ENCODE data around the gene CDK14. TPM values are rescaled to one million over a fixed set of nuclear protein-coding genes. Genes with fewer than 3 reads are reported as not detected.

The CDK14 gene
- total RNA-seq, 4 donors from 2014 or later: 3.3 to 61.6 (median 38.7) TPM

GRCh38 chr7:90844421-90844820 lies 248.3 kb downstream of the CDK14 start:
- no peaks in the 10 kb centered on the region for H3K9me3 ChIP-seq
- H3K36me3 ChIP-seq: no peaks in the 10 kb centered on the region
- TF ChIP-seq POLR2A (IDR thresholded peaks at IDR 0.05): no peak
- no peak for TF ChIP-seq CTCF (IDR thresholded peaks at IDR 0.05)
- H3K4me3 ChIP-seq: no peak overlapping the region
- no peak for DNase-seq
- H3K27me3 ChIP-seq: no peaks in the 10 kb centered on the region
- intact Hi-C loops (cut with DNase I; ENCODE audit: low total_unique reads): no loop called here
- H3K4me1 ChIP-seq: no peaks in the 10 kb centered on the region
- H3K27ac ChIP-seq: no peak overlapping the region

- Histone ChIP-seq H3K4me3 (no peak overlapping the region), H3K9me3 (no peaks in the 10 kb centered on the region), H3K27me3 (no peaks in the 10 kb centered on the region), H3K36me3 (no peaks in the 10 kb centered on the region), H3K4me1 (no peaks in the 10 kb centered on the region), H3K27ac (no peak overlapping the region)
- DNase-seq: no peak
- intact Hi-C loops (cut with DNase I; ENCODE audit: low total_unique reads): no loop called here
- no peak for TF ChIP-seq CTCF (IDR thresholded peaks at IDR 0.05)
- TF ChIP-seq POLR2A (IDR thresholded peaks at IDR 0.05): no peak
These were observed 250.1 kb downstream of the CDK14 start for GRCh38 chr7:90846192-90846591.

DNA sequence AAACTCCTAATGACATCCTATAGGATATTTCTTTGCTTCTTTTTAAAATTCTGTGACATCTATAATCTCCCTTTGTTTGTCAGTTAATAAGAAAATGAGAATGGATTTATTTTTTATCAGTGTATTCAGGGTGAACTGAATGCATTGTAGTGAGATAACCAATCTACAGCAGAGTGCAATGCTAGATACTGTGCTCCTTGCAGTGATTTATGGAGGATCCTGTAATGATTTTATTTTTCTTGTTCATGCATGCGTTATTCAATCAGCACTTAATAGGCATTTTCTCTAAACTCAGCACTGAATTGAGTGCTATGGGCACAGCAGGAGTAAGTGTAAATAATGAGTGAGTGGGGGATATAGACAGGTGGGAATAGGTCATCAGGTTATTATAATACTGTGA lies 253.9 kb downstream of the CDK14 start:
- intact Hi-C loops (cut with DNase I; ENCODE audit: low total_unique reads): no loop called here
- no peaks in the 10 kb centered on the region for H3K9me3 ChIP-seq
- no peak overlapping the region for H3K27ac ChIP-seq
- H3K36me3 ChIP-seq: no peaks in the 10 kb centered on the region
- H3K4me3 ChIP-seq: no peak overlapping the region
- TF ChIP-seq CTCF (IDR thresholded peaks at IDR 0.05) (no peak), POLR2A (IDR thresholded peaks at IDR 0.05) (no peak)
- no peak for DNase-seq
- no peaks in the 10 kb centered on the region for H3K4me1 ChIP-seq
- no peaks in the 10 kb centered on the region for H3K27me3 ChIP-seq

- Histone ChIP-seq H3K27ac (no peak overlapping the region), H3K4me3 (no peak overlapping the region), H3K9me3 (no peaks in the 10 kb centered on the region), H3K27me3 (no peaks in the 10 kb centered on the region), H3K4me1 (no peaks in the 10 kb centered on the region), H3K36me3 (no peaks in the 10 kb centered on the region)
- intact Hi-C loops (cut with DNase I; ENCODE audit: low total_unique reads): no loop called here
- no peak for DNase-seq
- TF ChIP-seq POLR2A (IDR thresholded peaks at IDR 0.05) (no peak), CTCF (IDR thresholded peaks at IDR 0.05) (no peak)
These were observed 254.3 kb downstream of the CDK14 start for GRCh38 chr7:90850471-90850870.

GRCh38 chr7:90853205-90853604 lies 257.1 kb downstream of the CDK14 start:
- Histone ChIP-seq H3K4me3 (no peak overlapping the region), H3K27ac (no peak overlapping the region), H3K27me3 (no peaks in the 10 kb centered on the region), H3K36me3 (no peaks in the 10 kb centered on the region), H3K4me1 (no peaks in the 10 kb centered on the region), H3K9me3 (no peaks in the 10 kb centered on the region)
- TF ChIP-seq POLR2A (IDR thresholded peaks at IDR 0.05): no peak
- no peak for TF ChIP-seq CTCF (IDR thresholded peaks at IDR 0.05)
- intact Hi-C loops (cut with DNase I; ENCODE audit: low total_unique reads): no loop called here
- DNase-seq: no peak
